Measurements from ENCODE around the gene ISLR2. TPM values are rescaled to one million over a fixed set of nuclear protein-coding genes. Genes with fewer than 3 reads are reported as not detected.

ISLR2 gene
- total RNA-seq, 1 experiment from 2014 or later, result not detected

GRCh38 chr15:74147051-74147450 is 16.7 kb downstream of the ISLR2 start:
- intact Hi-C loops (cut with micrococcal nuclease; ENCODE audit: unreplicated experiment), result no loop called here
- Mint-ChIP-seq H3K27ac (ENCODE audit: unreplicated experiment) (no peak overlapping the region), H3K4me1 (ENCODE audit: low read depth, unreplicated experiment) (no peaks in the 10 kb centered on the region), H3K9me3 (ENCODE audit: unreplicated experiment) (no peaks in the 10 kb centered on the region), H3K36me3 (ENCODE audit: insufficient read depth, unreplicated experiment) (no peaks in the 10 kb centered on the region), H3K4me3 (ENCODE audit: unreplicated experiment) (no peak overlapping the region), H3K27me3 (ENCODE audit: insufficient read depth, unreplicated experiment) (peaks cover 9% of the 10 kb centered on the region)
- CTCF ChIA-PET, result no interaction called here
- Histone ChIP-seq H3K36me3 (ENCODE audit: control insufficient read depth, insufficient read depth, low read length) (no peaks in the 10 kb centered on the region), H3K4me1 (no peaks in the 10 kb centered on the region), H3K27me3 (replicated peaks; ENCODE audit: control insufficient read depth, insufficient read depth, low read length) (no peaks in the 10 kb centered on the region; the same call in 1 of the 2 replicates), H3K9me3 (no peaks in the 10 kb centered on the region; the same call in 1 of the 2 replicates), H3K4me3 (ENCODE audit: low read depth, low read length) (no peak overlapping the region)
- POLR2A ChIA-PET, result no interaction called here
- no peak for TF ChIP-seq CTCF (IDR thresholded peaks at IDR 0.05; ENCODE audit: insufficient read depth in 1 of 2, low read depth in 1 of 2, low read length in 1 of 2, severe bottlenecking in 1 of 2, unreplicated experiment in 1 of 2)
- no peak for DNase-seq
- BruUV-seq (replicated peaks), result no TSS peak

- DNase-seq, result no peak
- no peak for TF ChIP-seq CTCF (IDR thresholded peaks at IDR 0.05; ENCODE audit: insufficient read depth in 1 of 2, low read depth in 1 of 2, low read length in 1 of 2, severe bottlenecking in 1 of 2, unreplicated experiment in 1 of 2)
- Histone ChIP-seq H3K4me3 (ENCODE audit: low read depth, low read length) (no peak overlapping the region), H3K36me3 (ENCODE audit: control insufficient read depth, insufficient read depth, low read length) (no peaks in the 10 kb centered on the region), H3K4me1 (no peaks in the 10 kb centered on the region), H3K27me3 (replicated peaks; ENCODE audit: control insufficient read depth, insufficient read depth, low read length) (no peaks in the 10 kb centered on the region), H3K9me3 (no peaks in the 10 kb centered on the region)
- Mint-ChIP-seq H3K36me3 (ENCODE audit: insufficient read depth, unreplicated experiment) (no peaks in the 10 kb centered on the region), H3K4me3 (ENCODE audit: unreplicated experiment) (no peak overlapping the region), H3K4me1 (ENCODE audit: low read depth, unreplicated experiment) (no peaks in the 10 kb centered on the region), H3K27ac (ENCODE audit: unreplicated experiment) (no peak overlapping the region), H3K27me3 (ENCODE audit: insufficient read depth, unreplicated experiment) (peaks cover 29% of the 10 kb centered on the region), H3K9me3 (ENCODE audit: unreplicated experiment) (no peaks in the 10 kb centered on the region)
- no TSS peak for BruUV-seq (replicated peaks)
- ChIA-PET POLR2A (no interaction called here), CTCF (no interaction called here)
- intact Hi-C loops (cut with micrococcal nuclease; ENCODE audit: unreplicated experiment), result no loop called here
Measured at GRCh38 chr15:74155766-74156417, 25.5 kb downstream of the ISLR2 start.

- no peaks in the 10 kb centered on the region for H3K9me3 ChIP-seq
- Mint-ChIP-seq H3K4me3 (ENCODE audit: unreplicated experiment) (no peak overlapping the region), H3K9me3 (ENCODE audit: unreplicated experiment) (no peaks in the 10 kb centered on the region), H3K36me3 (ENCODE audit: insufficient read depth, unreplicated experiment) (no peaks in the 10 kb centered on the region), H3K27me3 (ENCODE audit: insufficient read depth, unreplicated experiment) (peaks cover 29% of the 10 kb centered on the region), H3K4me1 (ENCODE audit: low read depth, unreplicated experiment) (no peaks in the 10 kb centered on the region), H3K27ac (ENCODE audit: unreplicated experiment) (no peak overlapping the region)
- no peak for TF ChIP-seq CTCF (IDR thresholded peaks at IDR 0.05; ENCODE audit: insufficient read depth in 1 of 2, low read depth in 1 of 2, low read length in 1 of 2, severe bottlenecking in 1 of 2, unreplicated experiment in 1 of 2)
- no peaks in the 10 kb centered on the region for H3K27me3 ChIP-seq (replicated peaks; ENCODE audit: control insufficient read depth, insufficient read depth, low read length)
- H3K4me3 ChIP-seq (ENCODE audit: low read depth, low read length), result no peak overlapping the region
- ChIA-PET CTCF (interaction anchor here (0.6 to 0.8 kb wide), 2 partner anchors 12 to 199 kb away, joined by 3 read pairs; no protein-coding TSS in a partner anchor), POLR2A (no interaction called here)
- BruUV-seq (replicated peaks), result no TSS peak
- intact Hi-C loops (cut with micrococcal nuclease; ENCODE audit: unreplicated experiment), result no loop called here
- no peaks in the 10 kb centered on the region for H3K36me3 ChIP-seq (ENCODE audit: control insufficient read depth, insufficient read depth, low read length)
- H3K4me1 ChIP-seq, result no peaks in the 10 kb centered on the region
- no peak for DNase-seq
Measured at GRCh38 chr15:74156678-74157411, 26.5 kb downstream of the ISLR2 start.

Data from Caco-2 (cell line).